ENCODE measurements around the gene TBCB. TPM values are rescaled to one million over a fixed set of nuclear protein-coding genes. Genes with fewer than 3 reads are reported as not detected.
A peak's percentile ranks its signal among the peaks of the same experiment; 100 is the strongest.

TBCB gene
- total RNA-seq, 4 donors from 2014 or later = 118 to 196 (median 154) TPM

DNA sequence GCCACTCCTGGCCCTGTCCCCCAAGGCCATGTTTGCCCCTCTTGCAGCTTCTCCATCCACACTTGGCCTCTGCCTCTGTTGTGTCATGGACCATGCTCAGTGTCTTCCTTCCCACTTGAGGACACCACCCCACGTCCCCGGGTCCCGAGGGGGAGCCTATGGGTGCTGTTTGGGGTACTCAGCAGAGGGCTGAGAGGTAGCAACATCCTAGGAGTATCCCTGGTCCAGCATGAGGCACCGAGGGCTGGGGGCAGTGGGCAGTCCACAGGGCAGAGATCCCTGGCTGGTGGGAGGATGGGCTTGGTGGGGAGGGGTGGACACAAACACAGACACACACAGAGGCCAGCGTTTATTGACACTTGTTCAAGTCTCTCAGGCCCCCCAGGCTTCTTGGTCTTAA is 35.3 kb downstream of the TBCB start:
- TF ChIP-seq, protein P1, sequence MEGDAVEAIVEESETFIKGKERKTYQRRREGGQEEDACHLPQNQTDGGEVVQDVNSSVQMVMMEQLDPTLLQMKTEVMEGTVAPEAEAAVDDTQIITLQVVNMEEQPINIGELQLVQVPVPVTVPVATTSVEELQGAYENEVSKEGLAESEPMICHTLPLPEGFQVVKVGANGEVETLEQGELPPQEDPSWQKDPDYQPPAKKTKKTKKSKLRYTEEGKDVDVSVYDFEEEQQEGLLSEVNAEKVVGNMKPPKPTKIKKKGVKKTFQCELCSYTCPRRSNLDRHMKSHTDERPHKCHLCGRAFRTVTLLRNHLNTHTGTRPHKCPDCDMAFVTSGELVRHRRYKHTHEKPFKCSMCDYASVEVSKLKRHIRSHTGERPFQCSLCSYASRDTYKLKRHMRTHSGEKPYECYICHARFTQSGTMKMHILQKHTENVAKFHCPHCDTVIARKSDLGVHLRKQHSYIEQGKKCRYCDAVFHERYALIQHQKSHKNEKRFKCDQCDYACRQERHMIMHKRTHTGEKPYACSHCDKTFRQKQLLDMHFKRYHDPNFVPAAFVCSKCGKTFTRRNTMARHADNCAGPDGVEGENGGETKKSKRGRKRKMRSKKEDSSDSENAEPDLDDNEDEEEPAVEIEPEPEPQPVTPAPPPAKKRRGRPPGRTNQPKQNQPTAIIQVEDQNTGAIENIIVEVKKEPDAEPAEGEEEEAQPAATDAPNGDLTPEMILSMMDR (IDR thresholded peaks at IDR 0.05) = no peak
- TF ChIP-seq POLR2A (IDR thresholded peaks at IDR 0.05) = no peak
- Histone ChIP-seq H3K4me1 (peaks cover 0 to 5% of the 10 kb centered on the region in 2 donors), H3K36me3 (no peaks in the 10 kb centered on the region), H3K27me3 (no peaks in the 10 kb centered on the region), H3K9me3 (no peaks in the 10 kb centered on the region), H3K27ac (peak overlapping the region; percentile 94 to 98), H3K4me3 (no peak overlapping the region)
- DNase-seq = no peak
- intact Hi-C loops (cut with DNase I; ENCODE audit: low total_unique reads) = no loop called here

DNA sequence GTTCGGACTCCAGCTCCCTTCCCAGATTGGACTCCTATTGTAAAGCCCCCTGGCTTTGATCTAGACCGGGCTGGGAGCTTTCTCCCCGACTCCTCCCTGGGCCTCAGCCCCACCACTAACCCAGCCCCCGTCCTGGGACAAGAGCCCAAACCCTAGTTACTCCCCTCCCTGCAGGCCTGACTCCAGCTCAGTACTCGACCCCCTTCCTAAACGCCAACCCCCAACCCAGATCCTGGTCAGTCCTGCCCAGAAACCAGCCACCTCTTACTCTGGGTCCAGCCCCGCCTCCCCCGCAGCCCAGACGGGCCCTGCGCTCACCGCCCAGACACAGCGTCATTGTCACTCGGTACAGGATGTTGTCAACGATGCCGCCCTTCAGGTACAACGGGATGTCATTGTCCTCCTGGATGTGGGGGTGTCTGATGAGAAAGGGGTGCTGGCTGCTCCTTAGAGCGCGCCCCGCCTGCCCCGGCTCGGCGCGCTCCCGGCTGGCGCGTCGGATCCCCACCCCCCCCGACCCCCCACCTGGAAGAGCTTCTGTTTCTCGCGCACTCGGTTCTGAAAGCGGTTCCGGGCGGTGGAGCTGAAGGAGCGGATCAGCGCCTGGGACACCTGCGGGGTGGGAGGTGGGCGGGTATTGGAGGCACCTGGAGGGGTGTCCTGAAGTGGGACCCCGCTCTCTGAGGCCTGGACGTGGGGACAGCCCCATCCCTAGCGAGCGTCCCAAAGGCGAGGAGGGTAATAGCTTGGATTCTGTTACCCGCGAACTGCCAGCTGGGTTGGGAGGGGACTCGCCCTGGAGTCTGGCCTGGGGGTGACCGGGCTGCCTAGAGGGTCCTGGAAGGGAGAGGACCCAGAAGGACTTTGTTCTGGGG is 36.1 kb downstream of the TBCB start:
- H3K4me3 ChIP-seq = peak overlapping the region; percentile 44 to 50
- intact Hi-C loops (cut with DNase I; ENCODE audit: low total_unique reads) = no loop called here
- peak; percentile 68 for DNase-seq
- H3K36me3 ChIP-seq = no peaks in the 10 kb centered on the region
- peaks cover 0 to 5% of the 10 kb centered on the region in 2 donors for H3K4me1 ChIP-seq
- no peaks in the 10 kb centered on the region for H3K9me3 ChIP-seq
- TF ChIP-seq POLR2A (IDR thresholded peaks at IDR 0.05) = peak; percentile 26 to 47
- TF ChIP-seq, protein P1 (IDR thresholded peaks at IDR 0.05) = no peak
- peak overlapping the region; percentile 94 to 98 for H3K27ac ChIP-seq
- H3K27me3 ChIP-seq = no peaks in the 10 kb centered on the region

DNA sequence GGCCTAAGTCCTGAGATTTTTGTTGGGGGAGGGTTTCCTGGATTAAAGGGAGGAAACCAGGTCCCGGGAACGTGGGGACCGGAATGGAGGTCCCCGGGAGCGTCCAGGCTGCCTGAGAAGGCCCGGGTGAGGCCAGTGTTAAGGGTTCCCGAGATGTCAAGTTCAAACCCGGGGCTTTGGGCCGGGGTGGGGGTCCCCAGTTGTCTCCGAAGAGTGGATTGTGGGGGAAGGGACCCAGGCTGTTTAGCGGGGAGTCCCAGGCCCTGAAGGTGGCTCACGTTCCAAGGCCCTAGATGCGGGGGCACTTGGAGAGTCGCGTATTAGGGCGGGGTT is 36.7 kb downstream of the TBCB start:
- Histone ChIP-seq H3K4me1 (peaks cover 0 to 5% of the 10 kb centered on the region in 2 donors), H3K36me3 (no peaks in the 10 kb centered on the region), H3K4me3 (peak overlapping the region; percentile 44 to 50), H3K27ac (peak overlapping the region; percentile 94 to 98), H3K27me3 (no peaks in the 10 kb centered on the region), H3K9me3 (no peaks in the 10 kb centered on the region)
- no peak for TF ChIP-seq POLR2A (IDR thresholded peaks at IDR 0.05)
- TF ChIP-seq, protein P1 (IDR thresholded peaks at IDR 0.05) = no peak
- no peak for DNase-seq
- intact Hi-C loops (cut with DNase I; ENCODE audit: low total_unique reads) = no loop called here

DNA sequence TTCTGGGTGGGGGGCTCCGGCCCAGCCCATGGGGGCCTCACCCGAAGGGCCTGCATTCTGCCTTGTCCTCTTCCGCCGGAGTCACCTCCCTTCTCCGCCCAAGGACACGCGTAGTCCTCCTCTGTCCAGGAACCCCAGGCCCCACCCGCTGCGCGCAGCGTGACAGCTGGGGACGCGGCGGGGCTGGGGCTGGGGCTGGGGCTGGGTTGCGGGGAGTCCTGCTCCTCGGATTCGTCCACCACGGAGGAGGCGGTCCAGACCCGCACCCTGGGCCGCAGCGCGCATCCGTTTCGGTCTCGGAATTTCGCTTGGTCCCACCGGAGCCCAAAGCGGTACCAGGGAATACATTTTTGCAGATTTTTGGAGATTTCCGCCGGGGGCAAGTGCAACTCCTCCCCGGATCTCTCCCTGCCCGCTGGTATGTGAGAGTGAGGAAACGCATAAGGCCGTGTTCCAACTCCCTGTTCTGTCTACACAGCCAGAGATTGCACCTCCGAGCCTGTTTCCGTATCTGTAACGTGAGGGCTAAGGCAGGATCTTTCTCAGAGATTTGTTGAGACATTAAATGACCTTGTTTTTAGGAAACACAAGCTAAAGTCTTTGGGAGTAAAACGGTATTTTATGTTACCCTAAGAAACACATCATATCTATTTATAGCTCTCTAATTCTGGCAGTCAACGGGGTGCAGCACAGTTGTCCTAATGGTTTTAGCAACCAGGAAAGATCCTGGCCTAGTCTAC is 37.3 kb downstream of the TBCB start, which contains the start of gene COX7A1:
COX7A1 (minus strand) TSS at position 96 of the 740 bp plus-strand sequence; CDS start at position 56, 40 bp downstream.
- intact Hi-C loops (cut with DNase I; ENCODE audit: low total_unique reads) = no loop called here
- Histone ChIP-seq H3K9me3 (no peaks in the 10 kb centered on the region), H3K4me1 (peaks cover 0 to 5% of the 10 kb centered on the region in 2 donors), H3K27ac (peak within 1 kb of the TSS; percentile 94 to 98), H3K36me3 (no peaks in the 10 kb centered on the region), H3K4me3 (peak within 1 kb of the TSS; percentile 44 to 50), H3K27me3 (no peaks in the 10 kb centered on the region)
- DNase-seq = peak; percentile 71 to 74
- TF ChIP-seq POLR2A (IDR thresholded peaks at IDR 0.05) = peak; percentile 42 to 51
- TF ChIP-seq, protein P1 (IDR thresholded peaks at IDR 0.05) = no peak

DNA sequence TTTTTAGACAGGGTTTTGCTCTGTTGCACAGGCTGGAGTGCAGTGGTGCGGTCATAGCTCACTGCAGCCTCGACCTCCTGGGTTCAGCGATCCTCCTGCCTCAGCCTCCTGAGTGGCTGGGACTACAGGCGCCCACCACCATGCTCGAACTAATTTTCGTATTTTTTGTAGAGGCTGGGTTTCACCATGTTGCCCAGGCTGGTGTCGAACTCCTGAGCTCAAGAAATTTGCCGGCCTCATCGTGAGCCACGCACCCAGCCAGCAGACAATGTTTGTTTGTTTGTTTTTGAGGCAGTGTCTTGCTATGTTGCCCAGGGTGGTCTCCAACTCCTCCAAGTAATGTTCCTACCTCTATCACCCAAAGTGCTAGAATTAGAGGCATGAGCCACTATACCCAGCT is 37.9 kb downstream of the TBCB start:
- DNase-seq = no peak
- intact Hi-C loops (cut with DNase I; ENCODE audit: low total_unique reads) = no loop called here

More for the DNA sequence above, 37.9 kb downstream of the TBCB start:
- Histone ChIP-seq H3K27me3 (no peaks in the 10 kb centered on the region), H3K9me3 (no peaks in the 10 kb centered on the region), H3K4me3 (peak overlapping the region; percentile 44 to 50), H3K27ac (peak overlapping the region; percentile 94 to 98), H3K36me3 (no peaks in the 10 kb centered on the region), H3K4me1 (peaks cover 0 to 5% of the 10 kb centered on the region in 2 donors)
- no peak for TF ChIP-seq POLR2A (IDR thresholded peaks at IDR 0.05)
- TF ChIP-seq, protein P1 (IDR thresholded peaks at IDR 0.05) = no peak

Measured in uterus (tissue), 4 donors.